SK-N-SH treated with all-trans-retinoic acid at 6 μM for 48 hours (cell line): ENCODE measurements around the gene SRCAP.

Experiments
- ATAC-seq: fragments of 200-7000 bp; cut with Tn5 transposase; 3 replicates; pipeline ENCODE4 v1.9.1; 2020; ENCODE audit warnings: mild to moderate bottlenecking, moderate library complexity
- ARNTL ChIP-seq: fragments of 450-650 bp; formaldehyde crosslinking; IDR thresholded peaks from 2 replicates; pipeline ENCODE4 v1.5.0; 2020; ENCODE audit warnings: low read depth, mild to moderate bottlenecking, moderate library complexity, borderline replicate concordance
- BACH2 ChIP-seq: fragments of 250-450 bp; sonication (Bioruptor Pico); IDR thresholded peaks from 2 replicates; pipeline ENCODE4 v1.9.0; 2021; ENCODE audit warnings: mild to moderate bottlenecking, borderline replicate concordance
- CSDC2 ChIP-seq: fragments of 250-450 bp; sonication (Bioruptor Pico); IDR thresholded peaks from 2 replicates; pipeline ENCODE4 v1.5.0; 2020; ENCODE audit warnings: mild to moderate bottlenecking, moderate library complexity
- ESRRG ChIP-seq: fragments of 250-450 bp; sonication (Bioruptor Pico); IDR thresholded peaks from 2 replicates; pipeline ENCODE4 v1.6.1; 2021; ENCODE audit warnings: mild to moderate bottlenecking
- GLIS3 ChIP-seq: fragments of 250-450 bp; sonication (Bioruptor Pico); IDR thresholded peaks from 2 replicates; pipeline ENCODE4 v1.5.0; 2020; ENCODE audit warnings: mild to moderate bottlenecking, moderate library complexity
- OSR1 ChIP-seq: fragments of 250-450 bp; sonication (Bioruptor Pico); IDR thresholded peaks from 2 replicates; pipeline ENCODE4 v1.8.0; 2022; ENCODE audit warnings: moderate library complexity, mild to moderate bottlenecking, inconsistent platforms
- PPARA ChIP-seq: fragments of 250-450 bp; sonication (Bioruptor Pico); IDR thresholded peaks from 2 replicates; pipeline ENCODE4 v1.5.0; 2020; ENCODE audit warnings: mild to moderate bottlenecking, borderline replicate concordance
- RARB ChIP-seq: fragments of 250-450 bp; sonication (Bioruptor Pico); IDR thresholded peaks from 2 replicates; pipeline ENCODE4 v1.8.0; 2021; ENCODE audit warnings: mild to moderate bottlenecking, moderate library complexity
- SNAI2 ChIP-seq: fragments of 250-450 bp; sonication (Bioruptor Pico); IDR thresholded peaks from 2 replicates; pipeline ENCODE4 v1.5.0; 2020; ENCODE audit warnings: mild to moderate bottlenecking, moderate library complexity
- TOX ChIP-seq: fragments of 250-450 bp; sonication (Bioruptor Pico); IDR thresholded peaks from 2 replicates; pipeline ENCODE4 v1.8.0; 2021; ENCODE audit warnings: mild to moderate bottlenecking, moderate library complexity, borderline replicate concordance
- ZC3H10 ChIP-seq: fragments of 250-450 bp; sonication (Bioruptor Pico); IDR thresholded peaks from 2 replicates; pipeline ENCODE4 v1.5.1; 2021; ENCODE audit warnings: mild to moderate bottlenecking, moderate library complexity
- ZFP3 ChIP-seq: fragments of 250-450 bp; sonication (Bioruptor Pico); IDR thresholded peaks from 2 replicates; pipeline ENCODE4 v1.5.0; 2020; ENCODE audit warnings: mild to moderate bottlenecking, moderate library complexity
- ZFP30 ChIP-seq: fragments of 450-650 bp; formaldehyde crosslinking; IDR thresholded peaks from 2 replicates; pipeline ENCODE4 v1.5.0; 2022; ENCODE audit warnings: mild to moderate bottlenecking, moderate library complexity
- ZNF565 ChIP-seq: fragments of 450-650 bp; formaldehyde crosslinking; conservative IDR thresholded peaks from 2 replicates; pipeline ENCODE4 v1.5.0; 2020; ENCODE audit warnings: low read depth, mild to moderate bottlenecking, moderate library complexity
- ZNF70 ChIP-seq: fragments of 450-650 bp; formaldehyde crosslinking; IDR thresholded peaks from 2 replicates; pipeline ENCODE4 v1.5.0; 2020; ENCODE audit warnings: mild to moderate bottlenecking, moderate library complexity
- ZNF8 ChIP-seq: fragments of 450-650 bp; formaldehyde crosslinking; IDR thresholded peaks from 2 replicates; pipeline ENCODE4 v1.5.0; 2020; ENCODE audit warnings: mild to moderate bottlenecking, moderate library complexity
- TF ChIP-seq, protein P1 (sequence below): fragments of 250-450 bp; sonication (Bioruptor Pico); IDR thresholded peaks from 2 replicates; pipeline ENCODE4 v1.5.1; 2020; ENCODE audit warnings: low read depth, mild to moderate bottlenecking, moderate library complexity
- TF ChIP-seq, protein P2 (sequence below): fragments of 250-450 bp; sonication (Bioruptor Pico); IDR thresholded peaks from 2 replicates; pipeline ENCODE4 v1.5.1; 2021; ENCODE audit warnings: mild to moderate bottlenecking, moderate library complexity
- TF ChIP-seq, protein P3 (sequence below): fragments of 250-450 bp; sonication (Bioruptor Pico); IDR thresholded peaks from 2 replicates; pipeline ENCODE4 v1.5.0; 2020; ENCODE audit warnings: mild to moderate bottlenecking, moderate library complexity
- TF ChIP-seq, protein P4 (sequence below): fragments of 250-450 bp; sonication (Bioruptor Pico); IDR thresholded peaks from 2 replicates; pipeline ENCODE4 v1.8.0; 2020; ENCODE audit warnings: mild to moderate bottlenecking, moderate library complexity, borderline replicate concordance

The SRCAP gene

DNA sequence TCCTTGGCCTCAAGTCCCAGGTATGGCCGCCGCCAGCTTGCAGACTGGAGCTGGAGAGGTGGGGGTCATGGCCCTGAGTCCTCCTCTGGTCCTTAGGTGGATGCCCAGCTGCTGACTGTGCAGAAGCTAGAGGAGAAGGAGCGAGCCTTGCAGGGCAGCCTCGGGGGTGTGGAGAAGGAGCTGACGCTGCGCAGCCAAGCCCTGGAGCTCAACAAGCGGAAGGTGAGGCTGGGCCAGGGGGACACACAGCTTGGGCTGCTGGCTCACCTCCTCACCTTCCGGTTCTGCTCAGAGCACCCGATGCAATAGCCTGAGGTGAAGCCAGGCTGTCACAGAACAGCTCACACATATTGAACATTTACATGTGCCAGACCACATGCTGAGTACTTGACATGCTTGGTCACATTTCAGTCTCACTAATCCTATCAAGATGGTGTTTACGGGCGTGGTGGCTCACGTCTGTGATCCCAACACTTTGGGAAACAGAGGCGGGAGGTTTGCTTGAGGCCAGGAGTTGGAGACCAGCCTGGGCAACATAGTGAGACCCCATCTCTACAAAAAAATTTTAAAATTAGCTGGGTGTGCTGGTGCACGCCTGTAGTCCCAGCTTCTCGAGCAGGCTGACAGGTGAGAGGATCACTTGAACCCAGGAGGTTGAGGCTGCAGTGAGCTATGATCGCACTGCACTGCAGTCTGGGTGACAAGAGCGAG is 70.6 kb downstream of the SRCAP start:
- ATAC-seq, result no peak
- no peak for TF ChIP-seq RARB (CRISPR knock-in tag)
- TF ChIP-seq, protein P1, sequence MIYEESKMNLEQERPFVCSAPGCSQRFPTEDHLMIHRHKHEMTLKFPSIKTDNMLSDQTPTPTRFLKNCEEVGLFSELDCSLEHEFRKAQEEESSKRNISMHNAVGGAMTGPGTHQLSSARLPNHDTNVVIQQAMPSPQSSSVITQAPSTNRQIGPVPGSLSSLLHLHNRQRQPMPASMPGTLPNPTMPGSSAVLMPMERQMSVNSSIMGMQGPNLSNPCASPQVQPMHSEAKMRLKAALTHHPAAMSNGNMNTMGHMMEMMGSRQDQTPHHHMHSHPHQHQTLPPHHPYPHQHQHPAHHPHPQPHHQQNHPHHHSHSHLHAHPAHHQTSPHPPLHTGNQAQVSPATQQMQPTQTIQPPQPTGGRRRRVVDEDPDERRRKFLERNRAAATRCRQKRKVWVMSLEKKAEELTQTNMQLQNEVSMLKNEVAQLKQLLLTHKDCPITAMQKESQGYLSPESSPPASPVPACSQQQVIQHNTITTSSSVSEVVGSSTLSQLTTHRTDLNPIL (CRISPR knock-in tag), result no peak
- no peak for TF ChIP-seq ZNF565
- TF ChIP-seq OSR1 (CRISPR knock-in tag), result no peak
- no peak for TF ChIP-seq TOX (CRISPR knock-in tag)

DNA sequence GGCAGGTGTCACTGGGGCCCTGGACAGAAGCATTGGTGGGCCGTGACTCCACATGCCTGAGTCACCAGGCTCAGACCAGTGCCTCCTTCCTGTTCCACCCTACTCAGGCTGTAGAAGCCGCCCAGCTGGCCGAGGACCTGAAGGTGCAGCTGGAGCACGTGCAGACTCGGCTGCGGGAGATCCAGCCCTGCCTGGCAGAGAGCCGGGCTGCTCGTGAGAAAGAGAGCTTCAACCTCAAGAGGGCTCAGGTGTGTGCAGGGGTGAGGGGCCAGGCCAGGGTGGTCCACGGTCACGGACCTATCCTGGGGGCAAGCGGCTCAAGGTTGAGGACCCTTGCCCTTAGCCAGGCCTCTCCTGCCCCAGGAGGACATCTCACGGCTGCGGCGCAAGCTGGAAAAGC is 72.8 kb downstream of the SRCAP start:
- no peak for ATAC-seq
- TF ChIP-seq CSDC2 (CRISPR knock-in tag), result no peak
- TF ChIP-seq PPARA, result no peak
- no peak for TF ChIP-seq ZC3H10
- TF ChIP-seq ZNF70 (CRISPR knock-in tag), result no peak
- TF ChIP-seq ESRRG, result no peak
- TF ChIP-seq ARNTL (CRISPR knock-in tag), result no peak
- no peak for TF ChIP-seq ZFP3 (CRISPR knock-in tag)

DNA sequence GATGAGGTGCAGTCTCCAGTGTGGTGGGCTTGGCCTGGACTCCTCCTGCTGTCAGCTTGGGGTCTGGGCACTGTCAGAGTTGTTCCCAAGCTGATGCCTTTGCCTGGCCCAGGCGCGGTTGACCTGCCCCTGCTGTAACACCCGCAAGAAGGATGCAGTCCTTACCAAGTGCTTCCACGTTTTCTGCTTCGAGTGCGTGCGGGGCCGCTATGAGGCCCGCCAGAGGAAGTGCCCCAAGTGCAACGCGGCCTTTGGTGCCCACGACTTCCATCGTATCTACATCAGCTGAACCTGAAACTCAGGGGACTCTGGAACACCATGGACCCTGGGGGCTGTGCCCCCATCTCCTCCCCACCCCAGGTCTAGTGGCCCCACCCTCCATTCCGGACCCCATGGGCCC is 74.9 kb downstream of the SRCAP start:
- no peak for ATAC-seq
- TF ChIP-seq OSR1 (CRISPR knock-in tag) (no peak), ZC3H10 (no peak), CSDC2 (CRISPR knock-in tag) (no peak), ZNF70 (CRISPR knock-in tag) (no peak), BACH2 (CRISPR knock-in tag) (no peak), PPARA (no peak), ZNF8 (CRISPR knock-in tag) (no peak), ZFP30 (CRISPR knock-in tag) (no peak), ESRRG (no peak), RARB (CRISPR knock-in tag) (no peak)
- TF ChIP-seq, protein P2, sequence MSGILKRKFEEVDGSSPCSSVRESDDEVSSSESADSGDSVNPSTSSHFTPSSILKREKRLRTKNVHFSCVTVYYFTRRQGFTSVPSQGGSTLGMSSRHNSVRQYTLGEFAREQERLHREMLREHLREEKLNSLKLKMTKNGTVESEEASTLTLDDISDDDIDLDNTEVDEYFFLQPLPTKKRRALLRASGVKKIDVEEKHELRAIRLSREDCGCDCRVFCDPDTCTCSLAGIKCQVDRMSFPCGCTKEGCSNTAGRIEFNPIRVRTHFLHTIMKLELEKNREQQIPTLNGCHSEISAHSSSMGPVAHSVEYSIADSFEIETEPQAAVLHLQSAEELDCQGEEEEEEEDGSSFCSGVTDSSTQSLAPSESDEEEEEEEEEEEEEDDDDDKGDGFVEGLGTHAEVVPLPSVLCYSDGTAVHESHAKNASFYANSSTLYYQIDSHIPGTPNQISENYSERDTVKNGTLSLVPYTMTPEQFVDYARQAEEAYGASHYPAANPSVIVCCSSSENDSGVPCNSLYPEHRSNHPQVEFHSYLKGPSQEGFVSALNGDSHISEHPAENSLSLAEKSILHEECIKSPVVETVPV, result no peak
- TF ChIP-seq, protein P3, sequence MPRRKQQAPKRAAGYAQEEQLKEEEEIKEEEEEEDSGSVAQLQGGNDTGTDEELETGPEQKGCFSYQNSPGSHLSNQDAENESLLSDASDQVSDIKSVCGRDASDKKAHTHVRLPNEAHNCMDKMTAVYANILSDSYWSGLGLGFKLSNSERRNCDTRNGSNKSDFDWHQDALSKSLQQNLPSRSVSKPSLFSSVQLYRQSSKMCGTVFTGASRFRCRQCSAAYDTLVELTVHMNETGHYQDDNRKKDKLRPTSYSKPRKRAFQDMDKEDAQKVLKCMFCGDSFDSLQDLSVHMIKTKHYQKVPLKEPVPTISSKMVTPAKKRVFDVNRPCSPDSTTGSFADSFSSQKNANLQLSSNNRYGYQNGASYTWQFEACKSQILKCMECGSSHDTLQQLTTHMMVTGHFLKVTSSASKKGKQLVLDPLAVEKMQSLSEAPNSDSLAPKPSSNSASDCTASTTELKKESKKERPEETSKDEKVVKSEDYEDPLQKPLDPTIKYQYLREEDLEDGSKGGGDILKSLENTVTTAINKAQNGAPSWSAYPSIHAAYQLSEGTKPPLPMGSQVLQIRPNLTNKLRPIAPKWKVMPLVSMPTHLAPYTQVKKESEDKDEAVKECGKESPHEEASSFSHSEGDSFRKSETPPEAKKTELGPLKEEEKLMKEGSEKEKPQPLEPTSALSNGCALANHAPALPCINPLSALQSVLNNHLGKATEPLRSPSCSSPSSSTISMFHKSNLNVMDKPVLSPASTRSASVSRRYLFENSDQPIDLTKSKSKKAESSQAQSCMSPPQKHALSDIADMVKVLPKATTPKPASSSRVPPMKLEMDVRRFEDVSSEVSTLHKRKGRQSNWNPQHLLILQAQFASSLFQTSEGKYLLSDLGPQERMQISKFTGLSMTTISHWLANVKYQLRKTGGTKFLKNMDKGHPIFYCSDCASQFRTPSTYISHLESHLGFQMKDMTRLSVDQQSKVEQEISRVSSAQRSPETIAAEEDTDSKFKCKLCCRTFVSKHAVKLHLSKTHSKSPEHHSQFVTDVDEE (CRISPR knock-in tag), result no peak
- TF ChIP-seq, protein P4, sequence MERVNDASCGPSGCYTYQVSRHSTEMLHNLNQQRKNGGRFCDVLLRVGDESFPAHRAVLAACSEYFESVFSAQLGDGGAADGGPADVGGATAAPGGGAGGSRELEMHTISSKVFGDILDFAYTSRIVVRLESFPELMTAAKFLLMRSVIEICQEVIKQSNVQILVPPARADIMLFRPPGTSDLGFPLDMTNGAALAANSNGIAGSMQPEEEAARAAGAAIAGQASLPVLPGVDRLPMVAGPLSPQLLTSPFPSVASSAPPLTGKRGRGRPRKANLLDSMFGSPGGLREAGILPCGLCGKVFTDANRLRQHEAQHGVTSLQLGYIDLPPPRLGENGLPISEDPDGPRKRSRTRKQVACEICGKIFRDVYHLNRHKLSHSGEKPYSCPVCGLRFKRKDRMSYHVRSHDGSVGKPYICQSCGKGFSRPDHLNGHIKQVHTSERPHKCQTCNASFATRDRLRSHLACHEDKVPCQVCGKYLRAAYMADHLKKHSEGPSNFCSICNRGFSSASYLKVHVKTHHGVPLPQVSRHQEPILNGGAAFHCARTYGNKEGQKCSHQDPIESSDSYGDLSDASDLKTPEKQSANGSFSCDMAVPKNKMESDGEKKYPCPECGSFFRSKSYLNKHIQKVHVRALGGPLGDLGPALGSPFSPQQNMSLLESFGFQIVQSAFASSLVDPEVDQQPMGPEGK (CRISPR knock-in tag), result no peak
- TF ChIP-seq, protein P1 (CRISPR knock-in tag), result no peak

DNA sequence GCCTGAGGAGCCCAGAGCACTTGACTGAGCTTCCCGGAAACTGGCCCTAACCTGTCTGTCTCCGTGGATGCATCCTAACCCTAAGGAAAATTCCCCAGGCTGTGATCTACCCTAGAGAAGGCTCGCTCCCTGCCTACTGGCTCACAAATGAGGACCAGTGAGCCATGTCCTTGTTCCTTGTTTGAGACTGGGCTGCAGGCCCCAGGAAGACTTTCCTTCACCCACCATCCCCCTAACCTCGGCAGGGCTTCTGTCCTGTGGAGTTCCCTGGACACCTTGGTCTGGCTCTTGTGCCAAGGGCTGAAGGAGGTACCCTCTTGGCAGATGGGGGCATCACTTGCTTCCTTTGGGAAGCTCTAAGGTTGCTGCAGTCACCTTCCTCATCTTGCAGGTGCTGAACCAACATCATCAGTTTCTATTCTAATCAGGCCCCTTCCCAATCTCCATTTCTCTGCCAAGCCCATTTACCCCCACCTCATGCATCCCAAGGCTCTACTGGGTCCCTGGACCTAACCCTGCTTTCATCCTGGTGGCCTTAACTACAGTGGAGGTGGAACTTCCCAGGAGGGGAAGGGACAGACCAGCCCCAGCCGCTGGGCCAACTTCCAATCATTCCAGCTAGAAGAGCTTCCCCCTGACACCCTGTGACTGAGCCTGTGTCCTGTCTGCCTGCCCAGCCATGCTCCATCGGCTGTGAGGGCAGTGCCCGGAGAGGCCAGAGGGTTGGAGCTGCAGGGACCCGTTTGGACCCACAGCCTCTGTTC is 75.6 kb downstream of the SRCAP start:
- peak; percentile 7 for ATAC-seq
- TF ChIP-seq, protein P1 (CRISPR knock-in tag), result no peak
- TF ChIP-seq ZC3H10, result no peak
- no peak for TF ChIP-seq SNAI2 (CRISPR knock-in tag)
- no peak for TF ChIP-seq TOX (CRISPR knock-in tag)
- no peak for TF ChIP-seq PPARA
- TF ChIP-seq ZFP30 (CRISPR knock-in tag), result no peak
- TF ChIP-seq GLIS3 (CRISPR knock-in tag), result no peak
- TF ChIP-seq CSDC2 (CRISPR knock-in tag), result no peak
- no peak for TF ChIP-seq ARNTL (CRISPR knock-in tag)
- no peak for TF ChIP-seq BACH2 (CRISPR knock-in tag)
- no peak for TF ChIP-seq OSR1 (CRISPR knock-in tag)
- TF ChIP-seq, protein P3 (CRISPR knock-in tag), result no peak
- no peak for TF ChIP-seq ESRRG
